Osteocyte (in vitro differentiated cells): ENCODE measurements around the gene RHD. TPM values are rescaled to one million over a fixed set of nuclear protein-coding genes. Genes with fewer than 3 reads are reported as not detected.
"Not testable (repeated sequence)": the region's sequence is repeated elsewhere in the genome, so short reads cannot be mapped to it uniquely, and the experiment has no call there.

Experiments used
- DNase-seq: peaks from one replicate; pipeline ENCODE4 v3.0.0; 2021; ENCODE audit warnings: mixed read lengths; ENCODE audit not compliant: unreplicated experiment; ENCODE audit errors: extremely low spot score
- H3K27ac Mint-ChIP-seq: one replicate; pipeline ENCODE4 v1.8.0; 2021; ENCODE audit warnings: mild to moderate bottlenecking, mixed read lengths; ENCODE audit not compliant: unreplicated experiment
- H3K27me3 Mint-ChIP-seq: one replicate; pipeline ENCODE4 v1.8.0; 2021; ENCODE audit warnings: mixed read lengths; ENCODE audit not compliant: unreplicated experiment
- H3K36me3 Mint-ChIP-seq: one replicate; pipeline ENCODE4 v1.8.0; 2021; ENCODE audit warnings: mixed read lengths; ENCODE audit not compliant: unreplicated experiment
- H3K4me1 Mint-ChIP-seq: one replicate; pipeline ENCODE4 v1.8.0; 2021; ENCODE audit warnings: mixed read lengths; ENCODE audit not compliant: unreplicated experiment
- H3K4me3 Mint-ChIP-seq: one replicate; pipeline ENCODE4 v1.8.0; 2021; ENCODE audit warnings: mild to moderate bottlenecking, moderate library complexity, mixed read lengths; ENCODE audit not compliant: unreplicated experiment
- H3K9me3 Mint-ChIP-seq: one replicate; pipeline ENCODE4 v1.8.0; 2021; ENCODE audit warnings: mixed read lengths; ENCODE audit not compliant: unreplicated experiment
- CTCF ChIP-seq: fragments of 200-600 bp; sonication (generic); IDR thresholded peaks from 2 replicates; pipeline ENCODE4 v1.5.0; 2021; ENCODE audit warnings: antibody characterized with exemption, mild to moderate bottlenecking, moderate library complexity
- total RNA-seq: library from RNA; stranded (reverse); gene quantifications from 2 replicates; pipeline ENCODE4 v1.2.1, GENCODE V29; 2021

RHD gene
- total RNA-seq, 1 donor from 2014 or later: not detected

- not testable (repeated sequence) for H3K9me3 Mint-ChIP-seq, H3K27me3 Mint-ChIP-seq, H3K4me3 Mint-ChIP-seq, H3K36me3 Mint-ChIP-seq, H3K4me1 Mint-ChIP-seq, DNase-seq, H3K27ac Mint-ChIP-seq
- peak; percentile 16 for TF ChIP-seq CTCF
Observed at GRCh38 chr1:25290043-25290442, 17.7 kb downstream of the RHD start.

- H3K4me1 Mint-ChIP-seq, H3K36me3 Mint-ChIP-seq, H3K27me3 Mint-ChIP-seq, H3K4me3 Mint-ChIP-seq, DNase-seq, H3K9me3 Mint-ChIP-seq, H3K27ac Mint-ChIP-seq: not testable (repeated sequence)
Observed at GRCh38 chr1:25293426-25293825, 21.1 kb downstream of the RHD start.

- not testable (repeated sequence) for H3K4me3 Mint-ChIP-seq, H3K9me3 Mint-ChIP-seq, H3K27me3 Mint-ChIP-seq, H3K27ac Mint-ChIP-seq, H3K4me1 Mint-ChIP-seq, H3K36me3 Mint-ChIP-seq, DNase-seq
Observed at GRCh38 chr1:25294889-25295826, 22.8 kb downstream of the RHD start.

GRCh38 chr1:25296501-25296900 lies 24.2 kb downstream of the RHD start:
- H3K9me3 Mint-ChIP-seq, DNase-seq, H3K27me3 Mint-ChIP-seq, H3K4me1 Mint-ChIP-seq, H3K27ac Mint-ChIP-seq, H3K36me3 Mint-ChIP-seq, H3K4me3 Mint-ChIP-seq: not testable (repeated sequence)

- not testable (repeated sequence) for H3K4me3 Mint-ChIP-seq, H3K27me3 Mint-ChIP-seq, H3K36me3 Mint-ChIP-seq, H3K27ac Mint-ChIP-seq, DNase-seq, H3K9me3 Mint-ChIP-seq, H3K4me1 Mint-ChIP-seq
Observed at GRCh38 chr1:25300729-25301128, 28.4 kb downstream of the RHD start.

- not testable (repeated sequence) for H3K27ac Mint-ChIP-seq, DNase-seq, H3K9me3 Mint-ChIP-seq, H3K27me3 Mint-ChIP-seq, H3K4me3 Mint-ChIP-seq, H3K4me1 Mint-ChIP-seq, H3K36me3 Mint-ChIP-seq
Observed at GRCh38 chr1:25302330-25302729, 30.0 kb downstream of the RHD start.

GRCh38 chr1:25304936-25305335 lies 32.6 kb downstream of the RHD start:
- not testable (repeated sequence) for DNase-seq, H3K4me3 Mint-ChIP-seq, H3K4me1 Mint-ChIP-seq, H3K27ac Mint-ChIP-seq, H3K36me3 Mint-ChIP-seq, H3K9me3 Mint-ChIP-seq, H3K27me3 Mint-ChIP-seq

GRCh38 chr1:25308168-25308567 lies 35.9 kb downstream of the RHD start:
- DNase-seq, H3K9me3 Mint-ChIP-seq, H3K27ac Mint-ChIP-seq, H3K36me3 Mint-ChIP-seq, H3K4me3 Mint-ChIP-seq, H3K4me1 Mint-ChIP-seq, H3K27me3 Mint-ChIP-seq: not testable (repeated sequence)

- not testable (repeated sequence) for H3K36me3 Mint-ChIP-seq, H3K27me3 Mint-ChIP-seq, H3K4me3 Mint-ChIP-seq, H3K4me1 Mint-ChIP-seq, H3K9me3 Mint-ChIP-seq, H3K27ac Mint-ChIP-seq, DNase-seq
Observed at GRCh38 chr1:25309085-25309484, 36.8 kb downstream of the RHD start.

- H3K27me3 Mint-ChIP-seq, DNase-seq, H3K36me3 Mint-ChIP-seq, H3K27ac Mint-ChIP-seq, H3K4me1 Mint-ChIP-seq, H3K9me3 Mint-ChIP-seq, H3K4me3 Mint-ChIP-seq: not testable (repeated sequence)
Observed at GRCh38 chr1:25309486-25309885, 37.2 kb downstream of the RHD start.

- not testable (repeated sequence) for H3K27ac Mint-ChIP-seq, H3K9me3 Mint-ChIP-seq, H3K4me1 Mint-ChIP-seq, H3K36me3 Mint-ChIP-seq, H3K4me3 Mint-ChIP-seq, DNase-seq, H3K27me3 Mint-ChIP-seq
Observed at GRCh38 chr1:25312806-25313470, 40.6 kb downstream of the RHD start.
